ENCODE measurements around the gene OOSP2. TPM values are rescaled to one million over a fixed set of nuclear protein-coding genes. Genes with fewer than 3 reads are reported as not detected.

Gene OOSP2
- total RNA-seq, 2 donors from 2014 or later: 16.0 TPM; not detected in 1

GRCh38 chr11:60095477-60096120 is 55.4 kb downstream of the OOSP2 start:
- TF ChIP-seq POLR2AphosphoS5 (IDR thresholded peaks at IDR 0.05): no peak
- no peak for TF ChIP-seq POLR2A (IDR thresholded peaks at IDR 0.05)
- TF ChIP-seq CTCF (IDR thresholded peaks at IDR 0.05): no peak
- Histone ChIP-seq H3K9me3 (no peaks in the 10 kb centered on the region), H3K27me3 (replicated peaks; ENCODE audit: insufficient read depth) (no peaks in the 10 kb centered on the region), H3K27ac (no peak overlapping the region), H3K36me3 (no peaks in the 10 kb centered on the region), H3K4me1 (replicated peaks) (no peaks in the 10 kb centered on the region), H3K4me3 (no peak overlapping the region)
- no peak for DNase-seq (ENCODE audit: low spot score)
- WGBS: 49% methylated on average over 4 of the region's 4 CpGs
- intact Hi-C loops (cut with DNase I): no loop called here

- H3K9me3 ChIP-seq: no peaks in the 10 kb centered on the region
- no peak for TF ChIP-seq POLR2AphosphoS5 (IDR thresholded peaks at IDR 0.05)
- no peak for TF ChIP-seq CTCF (IDR thresholded peaks at IDR 0.05)
- no peak for TF ChIP-seq POLR2A (IDR thresholded peaks at IDR 0.05)
- H3K4me1 ChIP-seq (replicated peaks): no peaks in the 10 kb centered on the region
- no peak overlapping the region for H3K27ac ChIP-seq
- no peaks in the 10 kb centered on the region for H3K27me3 ChIP-seq (replicated peaks; ENCODE audit: insufficient read depth)
- no peak for DNase-seq (ENCODE audit: low spot score)
- WGBS: 100% methylated on average over 1 of the region's 1 CpG
- no peak overlapping the region for H3K4me3 ChIP-seq
- intact Hi-C loops (cut with DNase I): no loop called here
- no peaks in the 10 kb centered on the region for H3K36me3 ChIP-seq
Measured at GRCh38 chr11:60097189-60097588, 57.0 kb downstream of the OOSP2 start.

Other genes with a start within 250 kb of the OOSP2 start
- gene MRPL16, start 229.6 kb upstream of the OOSP2 start, total RNA-seq: 10 to 100 TPM; 38.3 to 97.6 TPM
- gene CBLIF, start 194.9 kb upstream of the OOSP2 start, total RNA-seq: not detected
- gene TCN1, start 173.9 kb upstream of the OOSP2 start, total RNA-seq: 1 to 10 TPM; 1.0 to 8.1 TPM
- not detected for gene OOSP3, start 161.6 kb upstream of the OOSP2 start, total RNA-seq
- gene OOSP1, start 102.0 kb upstream of the OOSP2 start, total RNA-seq: not detected
- gene OOSP4A, start 76.4 kb upstream of the OOSP2 start, total RNA-seq: not detected
- not detected for gene OOSP4B, start 23.2 kb upstream of the OOSP2 start, total RNA-seq
- not detected for gene MS4A3, start 16.3 kb downstream of the OOSP2 start, total RNA-seq
- gene MS4A2, start 48.3 kb downstream of the OOSP2 start, total RNA-seq: 1 to 10 TPM in 1 of 2 donors, not detected in 1; 2.0 TPM
- 10 to 100 TPM; 13.4 to 44.1 TPM for gene MS4A6A, start 142.7 kb downstream of the OOSP2 start, total RNA-seq
- 1 to 10 TPM in 1 of 2 donors, not detected in 1; 1.5 TPM for gene MS4A4E, start 202.7 kb downstream of the OOSP2 start, total RNA-seq
- 10 to 100 TPM in 1 of 2 donors, 1 to 10 TPM in 1; 2.1 to 10.6 TPM for gene MS4A4A, start 240.3 kb downstream of the OOSP2 start, total RNA-seq